Measurements from ENCODE around the gene LGALS14.
"Not testable (repeated sequence)": the region's sequence is repeated elsewhere in the genome, so short reads cannot be mapped to it uniquely, and the experiment has no call there.

LGALS14 gene

GRCh38 chr19:39695759-39696158 lies 8.5 kb upstream of the LGALS14 start:
- DNase-seq (ENCODE audit: low read depth in 3 of 3), result no peak

DNA sequence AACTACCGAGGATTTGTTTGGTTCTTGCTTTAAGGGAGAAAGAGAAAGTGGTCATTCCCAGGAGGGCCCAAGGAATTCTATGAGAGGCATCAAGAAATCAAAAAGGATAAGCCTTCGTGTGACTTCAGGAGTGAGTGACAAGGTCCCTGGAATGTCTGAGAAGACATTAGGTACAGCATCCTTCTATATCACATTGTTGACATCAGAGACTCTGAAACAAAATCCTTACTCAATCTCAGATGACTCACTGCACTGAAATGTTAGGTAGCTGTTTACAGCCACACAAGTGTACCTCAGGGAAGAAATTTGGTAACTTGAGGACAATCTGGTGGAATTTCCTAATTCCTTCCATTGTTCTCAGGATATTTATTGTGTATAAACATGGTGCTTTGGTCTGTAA lies 7.9 kb upstream of the LGALS14 start:
- no peak for DNase-seq (ENCODE audit: low read depth in 3 of 3)

DNA sequence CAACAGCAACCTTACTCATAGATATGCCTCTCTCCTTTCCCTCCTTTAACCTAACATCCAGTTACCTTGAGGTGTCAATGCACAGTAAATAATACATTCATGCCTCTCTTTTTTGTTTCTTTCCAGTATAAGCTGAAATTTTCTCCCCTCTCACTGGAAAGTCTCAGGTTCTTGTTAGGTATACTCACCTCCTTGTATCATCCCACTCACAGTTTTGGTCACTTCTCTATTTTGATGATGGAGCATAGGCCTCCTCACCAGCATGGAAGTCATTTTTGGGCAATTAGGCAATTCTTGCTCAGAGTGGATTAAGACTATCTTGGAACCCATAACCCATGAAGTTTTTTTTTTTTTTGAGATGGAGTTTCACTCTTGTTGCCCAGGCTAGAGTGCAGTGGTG lies 5.7 kb upstream of the LGALS14 start:
- DNase-seq (ENCODE audit: low read depth in 3 of 3), result no peak

GRCh38 chr19:39701291-39701690 lies 3.0 kb upstream of the LGALS14 start:
- DNase-seq (ENCODE audit: low read depth in 3 of 3), result no peak

- no peak for DNase-seq (ENCODE audit: low read depth in 3 of 3)
Observed at GRCh38 chr19:39705578-39706188, 1.4 kb downstream of the LGALS14 start.

DNA sequence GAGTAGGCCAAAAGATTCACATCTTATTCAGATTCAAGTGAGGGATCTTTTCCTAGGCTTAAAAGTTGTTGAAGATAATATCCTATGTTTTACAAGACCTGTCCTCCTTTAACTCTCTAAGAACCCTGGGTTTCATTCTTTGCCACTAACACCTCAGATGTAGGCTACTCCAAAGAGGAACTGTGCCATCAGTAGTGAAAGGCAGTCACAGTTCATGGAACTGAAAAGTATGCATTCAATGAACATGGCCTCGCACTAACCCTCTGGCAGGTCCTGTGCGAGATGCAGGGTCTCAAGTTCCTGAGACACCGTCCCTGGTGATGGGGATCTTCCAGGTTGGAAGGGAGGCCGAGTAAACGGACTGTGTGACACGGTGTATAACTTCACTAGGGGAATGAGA lies 4.3 kb downstream of the LGALS14 start:
- no peak for DNase-seq (ENCODE audit: low read depth in 3 of 3)

GRCh38 chr19:39709026-39709872 lies 5.0 kb downstream of the LGALS14 start:
- no peak for DNase-seq (ENCODE audit: low read depth in 3 of 3)

GRCh38 chr19:39710333-39710890 lies 6.1 kb downstream of the LGALS14 start:
- no peak for DNase-seq (ENCODE audit: low read depth in 3 of 3)

DNA sequence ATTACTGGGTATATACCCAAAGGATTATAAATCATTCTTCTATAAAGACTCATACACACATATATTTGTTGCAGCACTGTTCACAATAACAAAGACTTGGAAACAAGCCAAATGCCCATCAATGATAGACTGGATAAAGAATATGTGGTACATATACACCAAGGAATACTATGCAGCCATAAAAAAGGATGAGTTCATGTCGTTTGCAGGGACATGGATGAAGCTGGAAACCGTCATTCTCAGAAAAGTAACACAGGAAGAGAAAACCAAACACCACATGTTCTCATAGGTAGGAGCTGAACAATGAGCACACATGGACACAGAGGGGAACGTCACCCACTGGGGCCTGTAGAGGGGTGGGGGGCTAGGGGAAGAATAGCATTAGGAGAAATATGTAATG lies 15.9 kb downstream of the LGALS14 start:
- not testable (repeated sequence) for DNase-seq (ENCODE audit: low read depth in 3 of 3)

- no peak for DNase-seq (ENCODE audit: low read depth in 3 of 3)
Observed at GRCh38 chr19:39725995-39726394, 21.7 kb downstream of the LGALS14 start.

DNA sequence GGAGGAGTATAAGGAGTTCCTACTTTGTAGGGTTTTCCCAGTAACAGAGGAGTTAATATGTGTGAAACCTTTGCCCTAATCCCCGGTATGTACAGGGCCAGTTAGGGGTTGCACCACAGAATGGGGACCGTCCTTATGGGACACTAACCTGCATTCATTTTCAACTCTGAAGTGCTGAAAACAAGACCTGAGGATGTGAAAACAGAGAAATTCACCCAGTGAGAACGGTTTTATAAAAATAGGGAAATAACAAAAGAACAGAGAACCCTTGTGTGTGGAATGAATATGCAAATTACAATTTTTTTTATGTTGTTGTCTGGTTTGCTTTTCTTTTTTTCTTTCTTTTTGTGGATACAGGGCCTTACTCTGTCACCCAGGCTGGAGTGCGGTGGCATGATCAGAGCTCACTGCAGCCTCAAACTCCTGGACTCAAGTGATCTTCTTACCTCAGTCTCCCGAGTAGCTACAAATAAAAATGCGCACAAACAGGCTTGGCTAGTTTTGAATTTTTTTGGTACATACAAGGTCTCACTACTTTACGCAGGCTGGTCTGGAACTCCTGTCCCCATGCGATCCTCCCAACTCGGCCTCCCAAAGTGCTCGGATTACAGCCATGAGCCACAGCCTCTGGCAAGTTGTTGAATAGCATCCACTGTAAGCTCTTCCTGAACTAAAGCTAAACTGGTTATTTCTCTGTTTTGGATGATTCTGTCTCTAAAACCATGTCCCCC lies 23.0 kb downstream of the LGALS14 start:
- no peak for DNase-seq (ENCODE audit: low read depth in 3 of 3)

DNA sequence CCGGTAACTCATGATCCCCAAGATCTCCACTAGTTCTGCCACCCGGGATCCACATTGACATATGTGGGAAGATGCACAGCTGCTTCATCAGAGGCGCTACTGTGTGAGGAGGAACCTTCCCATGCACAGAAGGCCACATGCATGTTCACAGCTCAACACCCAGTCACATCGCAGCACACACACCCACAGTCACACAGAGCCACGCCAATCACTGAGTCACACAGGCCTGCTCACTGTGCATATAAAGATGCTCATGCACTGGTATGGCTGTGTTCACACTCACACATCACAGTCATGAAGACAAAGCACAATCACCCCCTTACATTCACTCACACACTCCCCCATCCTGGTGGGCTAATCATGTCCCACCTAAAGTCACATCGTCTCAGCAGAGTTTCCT lies 23.8 kb downstream of the LGALS14 start:
- no peak for DNase-seq (ENCODE audit: low read depth in 3 of 3)

- no peak for DNase-seq (ENCODE audit: low read depth in 3 of 3)
Observed at GRCh38 chr19:39729594-39729993, 25.3 kb downstream of the LGALS14 start.

DNA sequence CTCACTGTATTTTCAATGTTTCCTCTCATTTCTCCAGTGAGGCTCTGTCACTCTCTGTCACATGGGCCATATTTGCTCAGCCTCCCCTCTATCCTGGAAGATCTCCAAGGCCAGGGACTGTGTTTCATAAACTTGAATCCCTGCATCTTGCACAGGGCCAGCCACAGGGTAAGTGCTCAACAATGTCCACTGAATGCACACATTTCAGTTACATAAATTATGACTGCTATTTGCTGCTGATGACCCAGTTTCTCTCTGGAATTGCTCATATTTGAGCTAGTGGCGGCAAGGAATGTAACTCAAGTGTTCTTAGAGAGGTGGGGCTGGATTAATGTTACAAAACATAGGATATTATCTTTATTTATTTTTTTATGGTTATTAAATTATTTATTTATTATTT lies 27.4 kb downstream of the LGALS14 start:
- DNase-seq (ENCODE audit: low read depth in 3 of 3), result no peak

DNA sequence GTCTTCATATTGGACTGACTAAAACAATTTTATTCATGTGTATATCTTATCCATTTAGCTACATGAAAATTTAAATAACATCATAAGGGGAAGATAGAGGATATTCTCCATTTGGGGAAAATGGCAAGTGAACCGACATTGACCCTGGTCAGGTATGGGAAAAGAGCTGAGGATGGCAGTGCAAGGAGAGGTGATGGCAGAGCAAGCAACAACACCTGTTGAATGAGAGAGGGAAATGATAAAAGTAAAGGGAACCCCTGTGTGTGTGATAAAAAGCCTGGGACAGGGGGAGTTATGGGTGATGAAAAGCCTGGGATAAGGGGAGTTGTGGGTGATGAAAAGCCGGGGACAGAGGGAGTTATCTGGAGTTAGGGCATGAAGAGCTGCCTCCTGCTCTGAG lies 29.6 kb downstream of the LGALS14 start:
- DNase-seq (ENCODE audit: low read depth in 3 of 3), result no peak

DNA sequence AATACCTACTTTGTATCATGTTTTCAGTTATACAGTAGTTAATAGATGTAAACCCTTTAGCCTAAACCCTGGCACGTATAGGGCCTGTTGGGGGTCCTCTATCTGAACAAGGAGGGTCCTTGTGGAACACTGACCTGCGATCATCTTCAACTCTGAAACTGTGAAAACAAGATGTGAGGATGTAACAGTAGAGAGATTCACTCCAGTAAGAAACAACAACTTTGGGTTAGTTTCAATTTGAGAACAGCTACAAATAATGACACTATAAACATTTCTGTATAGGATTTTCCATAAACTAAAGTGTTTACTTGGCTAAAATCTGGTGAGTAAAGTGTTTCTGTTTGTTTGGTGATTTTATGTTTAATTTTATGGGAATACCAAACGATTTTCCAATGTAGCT lies 31.4 kb downstream of the LGALS14 start:
- DNase-seq (ENCODE audit: low read depth in 3 of 3), result no peak

DNA sequence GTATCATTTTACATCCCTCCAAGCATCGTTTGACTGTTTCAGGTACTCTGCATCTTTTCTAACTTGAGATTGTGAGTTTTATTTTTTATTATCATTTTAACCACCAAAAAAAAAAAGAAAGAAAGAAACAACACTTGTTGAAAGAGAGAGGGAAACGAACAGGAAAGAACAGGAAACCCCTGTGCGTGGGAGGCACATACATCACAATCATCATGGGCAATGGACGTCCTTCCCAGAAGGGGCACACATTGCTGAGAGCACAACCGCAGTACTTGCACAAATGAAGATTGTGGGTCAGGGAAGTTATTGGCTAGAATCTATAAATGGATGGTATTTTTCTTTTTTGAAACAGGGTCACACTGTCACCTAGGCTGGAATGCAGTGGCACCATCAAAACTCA lies 31.8 kb downstream of the LGALS14 start:
- no peak for DNase-seq (ENCODE audit: low read depth in 3 of 3)

GRCh38 chr19:39737351-39737750 lies 33.1 kb downstream of the LGALS14 start:
- DNase-seq (ENCODE audit: low read depth in 3 of 3), result no peak

- DNase-seq (ENCODE audit: low read depth in 3 of 3), result no peak
Observed at GRCh38 chr19:39737891-39738290, 33.6 kb downstream of the LGALS14 start, which contains the start of gene CLC. Gene CLC (minus strand): TSS chr19:39738029. CDS start chr19:39737952, 77 bp downstream.

- no peak for DNase-seq (ENCODE audit: low read depth in 3 of 3)
Observed at GRCh38 chr19:39738814-39739213, 34.5 kb downstream of the LGALS14 start.

GRCh38 chr19:39740395-39740794 lies 36.1 kb downstream of the LGALS14 start:
- no peak for DNase-seq (ENCODE audit: low read depth in 3 of 3)

DNA sequence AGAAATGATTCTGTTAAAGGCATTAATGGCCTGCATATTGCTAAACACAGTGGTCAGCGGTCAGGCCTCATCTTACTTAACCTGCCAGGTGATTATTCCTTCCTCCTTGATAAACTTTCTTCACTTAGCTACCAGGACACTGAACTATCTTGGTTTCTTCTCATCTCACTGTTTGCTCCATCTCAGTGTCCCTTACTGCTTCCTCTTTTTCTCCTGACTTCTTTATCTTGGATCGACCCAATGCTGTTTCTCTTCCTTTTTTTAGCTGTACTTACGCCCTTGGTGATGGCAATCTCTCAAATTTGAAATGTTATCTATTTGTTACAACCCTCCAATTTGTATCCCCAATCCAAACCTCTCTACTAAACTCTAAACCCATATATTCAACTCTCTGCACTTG lies 41.4 kb downstream of the LGALS14 start:
- no peak for DNase-seq (ENCODE audit: low read depth in 3 of 3)

Measured in stimulated activated CD4-positive, alpha-beta T cell treated with anti-CD3 and anti-CD28 coated beads, TNF-alpha, amount 100 ng/mL, for 48 hours (primary cell).